Natural killer cell treated with Interleukin-12 subunit alpha and Interleukin-12 subunit beta and Interleukin-15 and Interleukin-18, amount 100 ng/mL, for 72 hours (primary cell): ENCODE results near the gene ALLC. TPM values are rescaled to one million over a fixed set of nuclear protein-coding genes. Genes with fewer than 3 reads are reported as not detected.
"Not testable (repeated sequence)": the region's sequence is repeated elsewhere in the genome, so short reads cannot be mapped to it uniquely, and the experiment has no call there.

Source experiments
- ATAC-seq, 2 donors: fragments of 150-1000 bp; cut with Tn5 transposase in 1 of 2; sonication (Bioruptor Pico), chemical (Tn5 transposase) in 1 of 2; 2 replicates each; pipeline ENCODE4 v1.10.0; 2021
- DNase-seq: peaks from one replicate; pipeline ENCODE4 v3.0.0; 2022; ENCODE audit warnings: low spot score
- H3K27ac Mint-ChIP-seq, 2 donors: 1 replicate in 1 of 2; 2 replicates in 1 of 2; pipeline ENCODE4 v1.8.0; 2022; ENCODE audit warnings: mixed read lengths in 2 of 2, mild to moderate bottlenecking in 1 of 2, moderate library complexity in 1 of 2
- H3K27me3 Mint-ChIP-seq, 2 donors: 1 replicate in 1 of 2; 2 replicates in 1 of 2; pipeline ENCODE4 v1.8.0; 2022; ENCODE audit warnings: mixed read lengths in 2 of 2
- H3K36me3 Mint-ChIP-seq: one replicate; pipeline ENCODE4 v1.8.0; 2022; ENCODE audit warnings: mixed read lengths
- H3K4me1 Mint-ChIP-seq, 2 donors: 1 replicate in 1 of 2; 2 replicates in 1 of 2; pipeline ENCODE4 v1.8.0; 2022; ENCODE audit warnings: low read depth in 2 of 2, mixed read lengths in 2 of 2, mild to moderate bottlenecking in 1 of 2
- H3K4me3 Mint-ChIP-seq: one replicate; pipeline ENCODE4 v1.8.0; 2022; ENCODE audit warnings: mixed read lengths
- H3K9me3 Mint-ChIP-seq: 2 replicates; pipeline ENCODE4 v1.8.0; 2022; ENCODE audit warnings: mixed read lengths
- total RNA-seq, 2 donors: library from RNA; stranded (reverse); gene quantifications; one replicate each; pipeline ENCODE4 v1.2.3, GENCODE V29; 2022

Gene ALLC
- total RNA-seq = not detected

DNA sequence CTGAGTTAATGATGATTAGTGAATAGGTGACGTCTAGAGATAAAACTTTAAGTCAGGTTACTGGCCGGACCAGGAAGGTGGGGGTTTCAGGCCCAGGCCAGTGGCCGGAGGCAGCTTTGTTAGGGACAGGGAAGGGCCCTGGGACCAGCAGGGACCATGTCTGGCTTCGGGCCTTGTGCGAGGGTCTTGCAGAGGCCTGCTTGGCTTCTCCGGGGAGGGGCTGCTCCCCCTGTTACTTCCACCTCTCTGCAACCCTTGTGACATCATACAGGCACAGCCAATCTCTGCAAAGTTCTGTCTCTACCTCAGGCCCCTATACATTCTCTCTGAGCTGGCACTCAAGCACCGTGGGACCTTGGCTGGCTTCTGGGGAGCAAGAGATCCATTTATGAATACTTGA, at the start of gene ALLC:
Gene ALLC, plus strand, starts transcription at position 320 of the 400 bp plus-strand sequence. CDS start 12,958 bp downstream, outside the sequence.
- Mint-ChIP-seq H3K27ac (no peak within 1 kb of the TSS), H3K36me3 (no peaks in the 10 kb centered on the region), H3K27me3 (peaks cover 0 to under 1% of the 10 kb centered on the region in 2 donors), H3K4me3 (no peak within 1 kb of the TSS), H3K4me1 (no peaks in the 10 kb centered on the region), H3K9me3 (no peaks in the 10 kb centered on the region)
- ATAC-seq = no peak
- no peak for DNase-seq

DNA sequence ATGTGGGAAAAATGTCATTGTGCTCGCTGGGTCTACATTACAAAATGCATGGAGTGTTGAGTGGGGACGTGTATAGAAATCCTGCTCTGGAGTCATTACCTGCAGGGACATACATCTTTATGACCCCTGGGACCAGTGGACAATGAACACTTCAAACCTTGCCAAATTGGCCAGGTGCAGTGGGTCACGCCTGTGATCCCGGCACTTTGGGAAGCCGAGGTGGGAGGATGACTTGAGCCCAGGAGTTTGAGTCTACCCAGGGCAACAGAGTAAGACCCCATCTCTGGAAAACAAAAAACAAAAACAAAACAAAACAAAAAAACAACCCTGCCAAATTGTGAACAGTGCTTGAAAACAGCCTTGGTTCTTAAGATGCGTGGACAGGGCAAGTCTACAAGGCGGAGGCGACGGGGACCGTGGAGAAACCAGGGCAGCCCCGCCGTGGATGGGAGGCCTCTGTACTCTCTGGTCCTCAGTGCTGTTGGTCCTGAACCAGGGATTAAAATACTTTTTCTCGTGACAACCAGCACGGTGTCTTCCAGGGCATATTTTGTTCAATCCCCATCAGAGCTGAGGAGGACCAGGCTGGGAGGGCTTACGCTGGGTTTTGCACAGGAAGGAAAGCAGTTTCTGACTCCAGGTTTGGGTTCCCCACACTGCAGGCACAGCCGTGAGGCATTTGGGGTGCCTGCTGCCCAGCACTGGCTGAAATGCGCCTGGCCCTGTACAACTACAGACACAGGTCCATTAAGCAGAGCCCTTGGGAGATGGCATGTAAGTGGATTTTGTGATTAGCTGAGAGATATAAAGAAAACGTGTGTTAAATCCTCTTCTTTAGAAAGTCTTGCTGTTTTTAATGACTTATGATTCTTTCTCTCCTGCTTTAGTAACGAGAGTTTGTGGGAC, 49.4 kb upstream of the ALLC start:
- ATAC-seq = no peak
- Mint-ChIP-seq H3K27ac (no peak overlapping the region), H3K4me3 (no peak overlapping the region), H3K9me3 (no peaks in the 10 kb centered on the region), H3K36me3 (no peaks in the 10 kb centered on the region), H3K4me1 (peaks cover 0 to 3% of the 10 kb centered on the region in 2 donors), H3K27me3 (peaks cover 0 to 7% of the 10 kb centered on the region in 2 donors)
- no peak for DNase-seq

DNA sequence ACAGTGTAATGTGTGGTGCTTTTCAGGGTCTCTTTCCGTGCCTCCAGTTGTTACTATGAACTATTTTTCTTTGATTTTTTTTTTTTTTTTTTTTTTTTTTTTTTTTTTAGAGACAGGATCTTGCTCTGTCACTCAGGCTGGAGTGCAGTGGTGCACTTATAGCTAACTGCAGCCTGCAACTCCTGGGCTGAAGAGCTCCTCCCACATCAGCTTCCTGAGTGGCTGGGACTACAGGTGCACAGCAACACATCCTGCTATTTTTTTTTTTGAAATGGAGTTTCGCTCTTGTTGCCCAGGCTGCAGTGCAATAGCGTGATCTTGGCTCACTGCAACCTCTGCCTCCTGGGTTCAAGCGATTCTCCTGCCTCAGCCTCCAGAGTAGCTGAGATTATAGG, 48.7 kb upstream of the ALLC start:
- not testable (repeated sequence) for DNase-seq

DNA sequence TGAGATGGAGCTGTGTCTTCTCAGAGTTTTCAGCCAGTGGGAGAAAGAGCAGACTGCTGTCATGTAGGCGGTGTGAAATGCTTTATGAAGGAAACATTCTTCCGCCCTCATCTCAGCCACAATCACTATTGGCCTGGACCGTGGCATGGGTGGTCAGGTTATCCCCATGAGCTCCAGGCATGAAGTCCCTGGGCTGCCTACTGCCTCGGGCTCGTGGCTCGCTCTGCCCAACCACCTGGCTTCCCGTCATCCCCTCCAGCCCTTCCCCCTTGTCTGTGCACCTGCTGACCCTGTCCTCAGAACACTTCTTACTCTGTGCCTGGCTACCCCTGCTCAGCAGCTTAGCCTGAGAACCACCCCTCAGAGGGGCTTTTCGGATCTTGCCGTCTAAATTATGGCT, 47.6 kb upstream of the ALLC start:
- no peaks in the 10 kb centered on the region for H3K4me1 Mint-ChIP-seq
- H3K27me3 Mint-ChIP-seq = peaks cover 0 to 7% of the 10 kb centered on the region in 2 donors
- DNase-seq = no peak
- no peak overlapping the region for H3K27ac Mint-ChIP-seq
- H3K36me3 Mint-ChIP-seq = no peaks in the 10 kb centered on the region
- no peak overlapping the region for H3K4me3 Mint-ChIP-seq
- ATAC-seq = no peak
- H3K9me3 Mint-ChIP-seq = no peaks in the 10 kb centered on the region

More for the DNA sequence above, 48.7 kb upstream of the ALLC start:
- H3K36me3 Mint-ChIP-seq, ATAC-seq, H3K27ac Mint-ChIP-seq, H3K4me1 Mint-ChIP-seq, H3K9me3 Mint-ChIP-seq, H3K4me3 Mint-ChIP-seq, H3K27me3 Mint-ChIP-seq: not testable (repeated sequence)

DNA sequence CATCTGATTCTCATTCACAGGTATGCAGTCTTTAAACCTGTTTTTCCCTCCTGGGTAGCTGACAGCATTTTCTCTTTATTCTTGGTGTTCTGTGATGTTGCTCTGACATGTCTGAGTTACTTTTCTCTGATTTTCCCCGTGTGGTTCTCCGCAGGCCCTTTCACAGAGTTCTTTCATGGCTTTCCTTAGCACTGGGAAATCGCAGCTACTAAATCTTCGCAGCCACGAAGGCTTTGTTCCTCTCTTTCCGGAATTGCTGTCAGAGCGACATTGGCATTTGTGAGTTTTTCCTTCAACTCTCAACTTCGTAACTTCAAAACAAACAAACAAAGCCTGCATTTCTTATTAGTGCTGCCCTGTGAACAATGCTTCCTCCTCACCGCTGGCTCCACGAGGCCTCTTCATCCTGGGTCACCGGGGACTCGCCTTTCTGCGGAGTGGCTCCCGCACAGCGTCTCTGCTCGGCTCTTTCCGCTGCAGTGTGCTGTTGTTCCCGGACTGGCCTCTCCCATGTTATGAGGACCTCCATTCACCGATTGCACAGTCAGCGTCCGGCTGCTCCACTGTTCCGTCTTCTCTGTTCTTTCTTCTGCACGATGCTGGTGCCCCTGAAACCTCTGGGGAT, 47.0 kb upstream of the ALLC start:
- ATAC-seq = no peak
- no peaks in the 10 kb centered on the region for H3K4me1 Mint-ChIP-seq
- H3K4me3 Mint-ChIP-seq = no peak overlapping the region
- peaks cover 0 to 7% of the 10 kb centered on the region in 2 donors for H3K27me3 Mint-ChIP-seq
- no peak overlapping the region for H3K27ac Mint-ChIP-seq
- no peaks in the 10 kb centered on the region for H3K36me3 Mint-ChIP-seq
- DNase-seq = no peak
- no peaks in the 10 kb centered on the region for H3K9me3 Mint-ChIP-seq

DNA sequence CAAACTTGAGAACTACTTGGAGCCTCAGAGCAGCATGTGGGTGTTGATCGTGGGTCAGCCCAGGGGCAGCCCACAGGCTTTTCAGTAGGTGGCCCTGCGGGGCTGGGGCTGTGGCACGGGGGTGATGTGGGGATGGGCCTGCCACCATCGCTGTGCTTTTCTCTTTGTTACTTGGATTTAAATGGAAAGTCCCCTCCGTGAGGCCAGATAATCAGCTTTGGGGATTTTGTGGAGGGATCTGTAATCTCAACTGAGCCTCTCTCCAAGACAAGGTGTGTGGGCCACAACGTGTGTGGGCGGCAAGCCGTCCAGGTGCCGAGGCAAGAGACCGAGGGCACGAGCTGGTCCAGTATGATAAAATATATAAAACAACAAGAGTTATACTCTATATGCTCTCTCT, 46.4 kb upstream of the ALLC start:
- no peak overlapping the region for H3K4me3 Mint-ChIP-seq
- H3K27me3 Mint-ChIP-seq = peaks cover 0 to 7% of the 10 kb centered on the region in 2 donors
- ATAC-seq (no peak), DNase-seq (no peak)
- H3K9me3 Mint-ChIP-seq = no peaks in the 10 kb centered on the region
- no peak overlapping the region for H3K27ac Mint-ChIP-seq
- H3K4me1 Mint-ChIP-seq = no peaks in the 10 kb centered on the region
- no peaks in the 10 kb centered on the region for H3K36me3 Mint-ChIP-seq

DNA sequence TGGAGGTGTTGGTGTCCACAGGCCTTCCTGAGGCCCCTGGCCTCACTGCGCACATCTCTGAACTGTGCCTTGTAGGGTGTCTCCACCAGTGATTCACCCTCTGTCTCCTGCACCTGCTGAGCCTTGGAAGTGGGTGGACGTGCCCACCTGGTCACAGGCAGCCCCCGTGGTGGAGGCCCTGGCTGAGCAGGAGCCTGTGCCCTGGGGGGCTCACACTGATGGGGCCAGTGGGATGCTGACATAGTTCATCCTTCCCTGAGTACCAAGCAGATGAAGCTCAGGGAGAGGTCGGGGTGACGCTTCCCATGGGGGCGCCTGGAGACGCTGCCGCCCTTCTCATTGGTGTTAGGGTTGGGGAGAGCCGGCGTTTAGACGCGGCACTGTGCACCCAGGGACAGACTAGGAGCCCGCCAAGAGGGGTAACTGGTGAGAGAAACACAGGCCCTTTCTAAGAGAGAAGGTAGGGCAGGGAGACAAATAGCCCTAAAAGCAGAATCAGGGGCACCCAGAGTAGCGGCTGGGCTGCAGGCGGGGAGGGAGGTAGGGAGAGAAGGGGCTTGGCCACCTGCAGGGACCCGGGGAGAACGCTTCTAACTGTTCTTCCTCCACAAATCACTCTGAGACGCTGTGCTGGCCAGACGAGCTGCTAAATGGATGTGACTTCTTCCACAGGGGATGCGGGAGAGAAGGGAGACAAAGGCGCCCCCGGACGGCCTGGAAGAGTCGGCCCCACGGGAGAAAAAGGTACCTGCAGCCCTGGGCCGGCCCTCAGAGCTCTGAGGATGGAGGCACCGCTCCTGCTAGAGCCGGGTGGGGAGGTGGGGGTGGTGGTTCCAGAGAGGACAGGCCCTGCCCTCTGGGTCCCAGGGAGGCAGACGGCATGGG, 45.1 kb upstream of the ALLC start:
- H3K4me3 Mint-ChIP-seq = no peak overlapping the region
- H3K9me3 Mint-ChIP-seq = no peaks in the 10 kb centered on the region
- H3K27me3 Mint-ChIP-seq = peaks cover 0 to 7% of the 10 kb centered on the region in 2 donors
- no peaks in the 10 kb centered on the region for H3K36me3 Mint-ChIP-seq
- no peak overlapping the region for H3K27ac Mint-ChIP-seq
- ATAC-seq (peak in 1 of 2 donors; percentile 24), DNase-seq (no peak)
- H3K4me1 Mint-ChIP-seq = no peaks in the 10 kb centered on the region

DNA sequence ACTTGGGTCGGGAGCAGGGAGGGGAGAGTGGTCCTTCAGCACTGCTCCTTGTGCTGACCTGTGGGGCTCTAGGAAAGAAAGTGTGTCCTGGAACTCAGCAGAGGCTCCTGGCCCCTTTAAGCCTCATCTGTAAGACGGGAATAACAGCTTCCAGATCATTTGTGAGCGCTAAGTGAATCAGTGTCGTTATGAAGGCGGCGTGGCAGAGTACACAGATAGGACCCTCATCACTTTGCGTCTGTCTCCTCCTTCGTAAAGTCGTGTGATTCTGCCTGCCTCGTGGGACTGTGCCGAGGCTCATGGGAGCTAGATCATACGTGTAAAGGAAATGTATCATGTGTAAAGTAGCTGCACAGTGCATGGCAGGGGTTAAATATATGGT, 44.5 kb upstream of the ALLC start:
- Mint-ChIP-seq H3K4me3 (no peak overlapping the region), H3K27ac (no peak overlapping the region), H3K36me3 (no peaks in the 10 kb centered on the region), H3K9me3 (no peaks in the 10 kb centered on the region), H3K27me3 (peaks cover 0 to 7% of the 10 kb centered on the region in 2 donors), H3K4me1 (no peaks in the 10 kb centered on the region)
- DNase-seq = no peak
- ATAC-seq = no peak

DNA sequence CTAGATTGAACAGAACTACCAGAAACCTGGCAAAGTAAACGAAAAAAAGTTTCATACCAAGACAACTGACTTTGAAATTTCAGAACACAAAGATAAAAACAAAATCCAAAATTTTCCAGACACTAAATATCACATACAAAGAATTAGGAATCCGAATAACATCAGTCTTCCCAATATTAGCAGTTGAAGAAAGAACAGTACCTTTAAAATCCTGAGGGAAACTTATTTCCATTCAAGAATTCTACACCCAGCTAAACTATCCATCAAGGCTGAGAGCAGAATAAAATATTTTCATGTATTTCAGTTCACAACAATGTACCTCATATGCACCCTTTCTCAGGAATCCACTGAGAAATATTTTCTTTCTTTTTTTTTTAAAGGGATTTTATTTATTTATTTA, 43.3 kb upstream of the ALLC start:
- DNase-seq, H3K4me3 Mint-ChIP-seq, H3K27ac Mint-ChIP-seq, H3K36me3 Mint-ChIP-seq, H3K9me3 Mint-ChIP-seq, ATAC-seq, H3K4me1 Mint-ChIP-seq: not testable (repeated sequence)
- peaks cover 0 to 14% of the 10 kb centered on the region in 2 donors for H3K27me3 Mint-ChIP-seq

DNA sequence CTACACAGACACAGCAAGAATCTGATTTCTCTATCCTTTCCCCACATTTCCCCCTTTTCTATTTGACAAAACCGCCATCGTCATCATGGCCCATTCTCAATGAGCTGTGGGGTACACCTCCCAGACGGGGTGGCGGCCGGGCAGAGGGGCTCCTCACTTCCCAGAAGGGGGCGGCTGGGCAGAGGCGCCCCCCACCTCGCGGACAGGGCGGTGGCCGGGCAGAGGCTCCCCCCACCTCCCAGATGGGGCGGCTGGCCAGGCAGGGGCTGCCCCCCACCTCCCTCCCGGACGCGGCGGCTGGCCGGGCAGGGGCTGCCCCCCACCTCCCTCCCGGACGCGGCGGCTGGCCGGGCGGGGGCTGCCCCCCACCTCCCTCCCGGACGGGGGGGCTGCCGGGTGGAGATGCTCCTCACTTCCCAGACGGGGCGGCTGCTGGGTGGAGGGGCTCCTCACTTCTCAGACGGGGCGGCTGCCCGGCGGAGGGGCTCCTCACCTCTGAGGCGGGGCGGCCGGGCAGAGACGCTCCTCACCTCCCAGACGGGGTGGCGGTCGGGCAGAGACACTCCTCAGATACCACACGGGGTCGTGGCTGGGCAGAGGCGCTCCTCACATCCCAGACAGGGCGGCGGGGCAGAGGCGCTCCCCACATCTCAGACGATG, 42.3 kb upstream of the ALLC start:
- H3K9me3 Mint-ChIP-seq, H3K36me3 Mint-ChIP-seq, H3K4me3 Mint-ChIP-seq, H3K27ac Mint-ChIP-seq, H3K4me1 Mint-ChIP-seq, DNase-seq, ATAC-seq: not testable (repeated sequence)
- peaks cover under 1 to 21% of the 10 kb centered on the region in 2 donors for H3K27me3 Mint-ChIP-seq

DNA sequence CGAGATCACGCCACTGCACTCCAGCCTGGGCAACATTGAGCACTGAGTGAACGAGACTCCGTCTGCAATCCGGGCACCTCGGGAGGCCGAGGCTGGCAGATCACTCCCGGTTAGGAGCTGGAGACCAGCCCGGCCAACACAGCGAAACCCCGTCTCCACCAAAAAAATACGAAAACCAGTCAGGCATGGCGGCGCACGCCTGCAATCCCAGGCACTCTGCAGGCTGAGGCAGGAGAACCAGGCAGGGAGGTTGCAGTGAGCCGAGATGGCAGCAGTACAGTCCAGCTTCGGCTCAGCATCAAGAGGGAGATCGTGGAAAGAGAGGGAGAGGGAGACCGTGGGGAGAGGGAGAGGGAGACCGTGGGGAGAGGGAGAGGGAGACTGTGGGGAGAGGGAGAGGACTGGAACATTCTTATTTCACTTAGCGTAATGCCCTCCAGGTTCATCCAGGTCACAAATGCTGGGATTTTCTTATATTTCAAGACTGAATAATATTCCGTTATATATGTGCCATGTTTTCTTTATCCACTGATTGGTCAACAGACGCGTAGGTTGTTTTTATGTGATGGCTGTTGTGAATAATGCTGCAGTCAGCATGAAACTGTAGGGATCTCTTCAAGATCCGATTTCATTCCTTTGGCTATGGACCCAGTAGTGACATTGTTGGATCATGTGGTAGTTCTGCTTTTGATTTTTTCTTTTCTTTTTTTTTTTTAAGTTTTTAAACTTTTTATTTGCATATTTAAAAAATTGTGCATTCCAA, 41.4 kb upstream of the ALLC start:
- ATAC-seq, H3K36me3 Mint-ChIP-seq, H3K4me1 Mint-ChIP-seq, H3K4me3 Mint-ChIP-seq, H3K9me3 Mint-ChIP-seq, H3K27ac Mint-ChIP-seq, DNase-seq: not testable (repeated sequence)
- peaks cover 4 to 21% of the 10 kb centered on the region in 2 donors for H3K27me3 Mint-ChIP-seq

DNA sequence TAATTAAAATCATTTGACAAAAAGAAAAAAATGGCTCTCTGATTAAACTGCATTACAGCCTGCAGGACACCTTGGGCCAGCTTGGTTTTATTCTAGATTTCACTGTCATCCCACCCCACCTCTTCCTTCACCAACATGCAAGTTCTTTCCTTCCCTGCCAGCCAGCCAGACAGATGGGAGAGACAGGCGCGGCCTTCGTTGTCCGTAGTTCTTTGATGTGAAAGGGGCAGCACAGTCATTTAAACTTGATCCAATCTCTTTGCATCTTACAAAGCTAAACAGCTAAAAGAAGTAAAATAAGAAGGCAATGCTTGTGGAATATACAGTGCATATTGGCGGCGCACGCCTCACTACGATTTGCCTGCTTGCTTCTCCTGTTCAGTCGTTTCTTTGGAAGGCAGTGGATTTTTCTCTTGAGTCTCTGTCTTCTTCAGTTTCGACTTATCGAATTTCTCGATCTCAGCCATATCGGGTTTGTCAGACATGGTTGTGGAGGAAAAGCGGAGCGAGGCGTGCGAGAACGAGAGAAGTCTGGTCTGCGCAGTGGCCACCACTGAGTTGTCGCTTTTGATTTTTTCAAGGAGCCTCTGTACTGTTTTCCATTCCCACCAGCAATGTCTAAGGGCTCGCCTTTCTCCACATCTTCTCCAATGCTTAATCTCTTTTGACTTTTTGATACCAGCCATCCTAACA, 40.7 kb upstream of the ALLC start:
- peaks cover 4 to 20% of the 10 kb centered on the region in 2 donors for H3K27me3 Mint-ChIP-seq
- H3K36me3 Mint-ChIP-seq = no peaks in the 10 kb centered on the region
- no peak overlapping the region for H3K27ac Mint-ChIP-seq
- no peak for ATAC-seq
- no peaks in the 10 kb centered on the region for H3K4me1 Mint-ChIP-seq
- H3K4me3 Mint-ChIP-seq = no peak overlapping the region
- H3K9me3 Mint-ChIP-seq = no peaks in the 10 kb centered on the region
- no peak for DNase-seq
